CD4-positive, alpha-beta T cell treated with Interferon gamma for 1 hour (primary cell): Measurements from ENCODE around the gene TJP2.
"Not testable (repeated sequence)": the region's sequence is repeated elsewhere in the genome, so short reads cannot be mapped to it uniquely, and the experiment has no call there.

Experiments used
- DNase-seq: peaks from one replicate; pipeline ENCODE4 v3.0.0-alpha.2; 2020

TJP2 gene

GRCh38 chr9:69297300-69297980, 123.4 kb downstream of the TJP2 start:
- no peak for DNase-seq

DNA sequence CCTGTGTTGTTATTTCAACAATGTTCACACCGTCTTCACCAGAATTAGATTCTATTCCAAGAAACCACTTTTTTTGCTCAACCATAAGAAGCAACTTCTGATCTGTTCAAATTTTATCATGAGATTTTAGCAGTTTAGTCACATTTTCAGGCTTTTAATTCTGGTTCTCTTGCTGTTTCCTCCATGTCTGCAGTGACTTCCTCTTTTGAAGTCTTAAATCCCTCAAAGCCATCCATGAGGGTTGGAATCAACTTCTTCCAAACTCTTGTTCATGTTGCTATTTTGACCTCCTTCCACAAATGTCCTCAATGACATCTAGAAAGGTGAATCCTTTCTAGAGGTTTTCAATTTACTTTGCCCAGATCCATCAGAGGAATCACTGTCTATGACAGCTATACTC, 125.2 kb downstream of the TJP2 start:
- no peak for DNase-seq

- no peak for DNase-seq
These were observed 125.7 kb downstream of the TJP2 start for GRCh38 chr9:69299826-69300225.

GRCh38 chr9:69303331-69303730, 129.3 kb downstream of the TJP2 start:
- no peak for DNase-seq

- not testable (repeated sequence) for DNase-seq
These were observed 132.9 kb downstream of the TJP2 start for GRCh38 chr9:69306895-69307445.

DNA sequence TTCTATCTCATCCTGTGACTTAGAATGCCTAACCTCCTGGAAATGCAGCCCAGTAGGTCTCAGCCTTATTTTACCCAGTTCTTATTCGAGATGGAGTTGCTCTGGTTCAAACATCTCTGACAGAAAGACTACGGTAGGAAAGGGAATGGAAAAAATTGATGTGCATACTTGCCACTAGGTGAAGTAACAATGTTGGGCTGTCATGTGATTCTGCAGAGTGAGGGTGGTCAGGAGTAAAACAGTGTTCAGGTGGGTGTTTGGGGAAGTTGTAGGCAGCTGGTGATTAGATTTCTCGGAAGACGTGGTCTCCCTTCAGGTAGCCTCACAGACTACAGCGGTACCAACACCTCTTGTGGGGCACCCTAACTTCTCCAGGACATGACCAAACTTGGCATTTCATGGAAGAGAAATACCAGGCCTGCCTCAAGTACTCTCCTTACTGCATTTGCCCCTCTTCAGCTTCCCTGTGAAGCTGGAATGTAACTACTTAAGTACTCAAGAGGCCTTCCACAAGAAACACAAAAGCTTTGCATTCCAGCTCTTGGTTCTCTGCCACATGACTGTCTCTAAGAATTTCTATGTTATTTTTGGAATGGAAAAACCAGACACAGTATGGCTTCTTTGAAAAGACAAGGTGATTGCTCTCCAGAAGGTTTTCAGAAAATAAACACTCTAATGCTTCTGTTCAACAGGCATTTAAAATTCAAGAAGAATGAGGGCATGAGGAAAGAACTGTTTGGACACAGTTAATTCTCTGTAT, 133.5 kb downstream of the TJP2 start:
- no peak for DNase-seq

- DNase-seq = no peak
These were observed 134.3 kb downstream of the TJP2 start for GRCh38 chr9:69308206-69308931.

DNA sequence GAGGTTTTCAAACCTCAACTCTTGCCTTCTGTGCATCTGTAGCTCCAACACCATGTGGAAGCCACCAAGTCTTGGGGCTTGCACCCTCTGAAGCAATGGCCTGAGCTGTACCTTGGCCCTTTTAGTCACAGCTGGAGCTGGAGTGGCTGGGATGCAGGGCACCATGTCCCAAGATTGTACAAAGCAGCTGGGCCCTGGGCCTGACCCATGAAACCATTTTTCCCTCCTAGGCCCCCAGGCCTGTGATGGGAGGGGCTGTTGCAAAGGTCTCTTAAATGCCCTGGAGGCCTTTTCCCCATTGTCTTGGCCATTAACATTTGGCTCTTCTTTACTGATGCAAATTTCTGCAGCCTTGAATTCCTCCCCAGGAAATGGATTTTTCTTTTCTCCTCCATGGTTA, 139.1 kb downstream of the TJP2 start:
- DNase-seq = no peak

DNA sequence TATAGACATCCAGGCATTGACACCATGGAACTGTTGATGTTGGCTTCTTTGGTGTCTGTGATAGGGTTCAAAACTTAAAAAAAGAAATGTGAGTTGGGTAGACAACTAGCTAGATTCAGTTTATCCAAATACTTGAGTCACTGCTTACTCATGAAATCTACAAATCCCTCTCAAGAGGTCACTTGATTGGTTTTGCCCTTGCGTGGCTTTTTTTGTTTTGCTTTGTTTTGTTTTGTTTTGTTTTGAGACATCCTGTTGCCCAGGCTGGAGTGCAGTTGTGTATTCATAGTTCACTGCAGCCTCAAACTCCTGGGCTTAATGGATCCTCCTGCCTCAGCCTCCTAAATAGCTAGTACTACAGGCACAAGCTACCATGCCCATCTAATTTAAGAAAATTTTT, 140.5 kb downstream of the TJP2 start:
- no peak for DNase-seq

DNA sequence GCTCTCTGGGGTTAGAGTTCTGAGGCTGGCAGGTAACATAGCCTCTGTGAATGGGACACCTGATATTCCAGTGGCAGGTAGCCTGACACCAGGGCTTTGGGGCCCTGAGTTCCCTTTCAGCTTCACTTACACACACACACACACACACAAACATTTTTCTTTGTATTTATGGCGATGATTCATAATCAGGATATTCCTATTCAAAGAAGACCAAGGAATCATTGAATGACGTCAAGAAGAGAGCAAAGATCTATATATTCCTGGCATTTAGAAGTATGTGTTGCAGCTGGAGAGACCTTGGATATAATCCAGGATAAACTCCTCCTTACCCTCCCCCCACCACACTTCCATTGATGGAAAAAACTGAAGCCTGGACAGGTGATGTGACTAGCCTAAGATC, 143.0 kb downstream of the TJP2 start:
- no peak for DNase-seq

- no peak for DNase-seq
These were observed 143.8 kb downstream of the TJP2 start for GRCh38 chr9:69317894-69318293.

DNA sequence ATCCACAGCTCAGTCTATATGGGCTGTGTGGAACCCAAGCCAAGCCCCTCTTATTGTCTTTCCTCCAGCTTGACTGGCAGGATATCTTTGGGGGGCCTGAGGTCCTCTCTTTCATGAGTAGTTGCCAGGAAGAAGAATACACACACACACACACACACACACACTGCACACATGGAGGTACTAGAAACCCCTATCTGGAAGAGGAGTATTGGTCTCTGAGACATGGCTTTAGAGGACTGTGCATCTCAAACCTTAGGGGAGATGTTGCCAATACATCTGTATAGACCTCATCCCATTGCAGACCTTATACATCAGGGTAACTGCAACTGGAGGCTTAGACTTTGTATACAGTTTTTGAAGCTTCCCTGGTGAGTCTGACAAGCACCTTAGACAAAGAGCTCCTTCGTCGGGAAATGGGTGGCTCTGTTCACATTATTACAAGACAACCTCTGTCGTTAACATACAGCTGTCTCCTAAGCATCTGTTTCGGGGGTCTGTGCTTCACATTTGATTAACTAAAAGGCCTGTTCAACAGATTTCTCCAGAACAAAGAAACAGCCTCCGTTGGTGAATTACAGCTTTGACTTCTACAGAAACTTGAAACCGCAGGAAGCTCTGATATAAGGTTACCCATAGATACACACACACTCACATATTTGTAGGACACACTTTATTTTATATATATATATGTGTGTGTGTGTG, 145.4 kb downstream of the TJP2 start:
- DNase-seq = no peak

DNA sequence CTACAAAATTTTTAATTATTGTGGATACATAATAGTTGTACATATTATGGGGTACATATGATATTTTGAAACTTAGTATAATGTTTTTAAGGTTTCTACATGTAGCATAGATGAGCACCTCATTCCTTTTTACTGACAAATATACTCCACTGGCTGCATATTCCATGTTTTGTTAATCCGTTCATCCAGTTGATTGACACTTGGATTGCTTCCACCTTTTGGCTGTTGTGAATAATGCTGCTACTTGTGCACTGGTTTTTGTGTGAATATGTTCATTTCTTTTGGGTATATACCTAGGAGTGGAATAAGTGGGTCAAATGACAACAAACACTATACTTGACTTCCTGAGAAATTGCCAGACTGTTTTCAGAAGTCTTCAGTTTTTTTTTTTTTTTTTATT, 148.2 kb downstream of the TJP2 start:
- no peak for DNase-seq

GRCh38 chr9:69323861-69324260, 149.8 kb downstream of the TJP2 start:
- no peak for DNase-seq
